K562 (cell line): ENCODE measurements around the gene CRIM1. TPM values are rescaled to one million over a fixed set of nuclear protein-coding genes. Genes with fewer than 3 reads are reported as not detected.

Source experiments
- ATAC-seq: fragments of 200-7000 bp; cut with Tn5 transposase; 3 replicates; pipeline ENCODE4 v1.9.1; 2020; ENCODE audit warnings: moderate library complexity
- BruUV-seq: library from RNA; stranded (reverse); fragments of 400-500 nt; replicated peaks from 2 replicates; lab custom pipeline; 2021; lab: Mats Ljungman, UMichigan
- CTCF ChIA-PET: fragments of 300-600 bp; formaldehyde crosslinking; extraction: SDS; loops from one replicate; lab custom pipeline; 2021; ENCODE audit warnings: low intra/inter-chr PET ratio; lab: Yijun Ruan, JAX
- POLR2A ChIA-PET: fragments of 300-600, 350-650 bp; sonication (Branson Sonifier 250); formaldehyde crosslinking; extraction: SDS; loops from one replicate; lab custom pipeline; 2021; ENCODE audit warnings: antibody characterized with exemption, inconsistent platforms; lab: Yijun Ruan, JAX
- DNase-seq, 4 experiments: peaks; one replicate each; pipeline versions ENCODE4 v3.0.0 to v3.0.0-alpha.2; 2011 to 2018; ENCODE audit warnings: low spot score in 3 of 4, mixed read lengths in 3 of 4; ENCODE audit errors: extremely low read depth in 1 of 4
- FAIRE-seq: peaks from 2 replicates; lab custom pipeline; 2011; peaks lifted over from hg19 to GRCh38; lab: Jason Lieb, UNC
- H2AFZ ChIP-seq: 2 replicates; pipeline ENCODE4 v1.6.0; 2011; ENCODE audit warnings: low read depth, low read length, control low read depth, inconsistent platforms
- H3K27ac ChIP-seq: fragments of 200-600 bp; 3 replicates; pipeline ENCODE4 v1.8.0; 2011; ENCODE audit warnings: low read depth, mild to moderate bottlenecking, control low read depth, inconsistent platforms, low read length, moderate library complexity, mixed read lengths; ENCODE audit errors: extremely low read depth
- H3K27me3 ChIP-seq, 2 experiments: fragments of 300-600 bp in 1 of 2; 2 replicates in 1 of 2; 3 replicates in 1 of 2; pipeline versions ENCODE4 v1.6.0 to v1.8.0; 2011; ENCODE audit warnings: inconsistent platforms in 2 of 2, low read length in 2 of 2, mild to moderate bottlenecking in 1 of 2, mixed read lengths in 1 of 2, moderate library complexity in 1 of 2; ENCODE audit not compliant: control insufficient read depth in 2 of 2, insufficient read depth in 2 of 2
- H3K36me3 ChIP-seq: fragments of 300-600 bp; 3 replicates; pipeline ENCODE4 v1.8.0; 2011; ENCODE audit warnings: mild to moderate bottlenecking, low read length, inconsistent platforms; ENCODE audit not compliant: control insufficient read depth, insufficient read depth
- H3K4me1 ChIP-seq, 2 experiments: fragments of 200-600 bp in 1 of 2; replicated peaks in 1 of 2; 2 replicates in 1 of 2; 3 replicates in 1 of 2; pipeline versions ENCODE4 v1.5.1 to v1.8.0; 2011; ENCODE audit warnings: inconsistent platforms in 2 of 2, low read length in 2 of 2, mild to moderate bottlenecking in 1 of 2, mixed read lengths in 1 of 2, moderate library complexity in 1 of 2; ENCODE audit not compliant: control insufficient read depth in 2 of 2, insufficient read depth in 2 of 2
- H3K4me2 ChIP-seq: 2 replicates; pipeline ENCODE4 v1.6.1; 2011; ENCODE audit warnings: low read length, control low read depth, inconsistent platforms, mixed read lengths; ENCODE audit not compliant: insufficient read depth
- H3K4me3 ChIP-seq: fragments of 200-600 bp; sonication (generic), shearing (Covaris generic); 2 replicates; pipeline ENCODE4 v1.5.1; 2016; ENCODE audit warnings: control low read depth, inconsistent platforms
- H3K79me2 ChIP-seq: fragments of 200-600 bp; 3 replicates; pipeline ENCODE4 v1.8.0; 2011; ENCODE audit warnings: low read length, inconsistent platforms; ENCODE audit not compliant: control insufficient read depth, insufficient read depth
- H3K9ac ChIP-seq, 2 experiments: 2 replicates each; pipeline versions ENCODE4 v1.6.0 to v1.6.1; 2011; ENCODE audit warnings: low read depth in 2 of 2, low read length in 2 of 2, control low read depth in 1 of 2, inconsistent platforms in 1 of 2, mild to moderate bottlenecking in 1 of 2, mixed read lengths in 1 of 2; ENCODE audit not compliant: insufficient read depth in 1 of 2
- H3K9me1 ChIP-seq: one replicate; pipeline ENCODE4 v1.6.0; 2011; ENCODE audit warnings: inconsistent platforms, mild to moderate bottlenecking, low read length, moderate library complexity; ENCODE audit not compliant: control insufficient read depth, insufficient read depth
- H3K9me3 ChIP-seq: replicated peaks from 2 replicates; pipeline ENCODE4 v1.5.1; 2011; ENCODE audit warnings: low read depth, low read length, inconsistent platforms; ENCODE audit not compliant: control insufficient read depth, insufficient read depth
- H4K20me1 ChIP-seq: replicated peaks from 2 replicates; pipeline ENCODE4 v1.6.1; 2011; ENCODE audit warnings: low read length, inconsistent platforms, mixed read lengths; ENCODE audit not compliant: control insufficient read depth, insufficient read depth
- EZH2 ChIP-seq: IDR thresholded peaks from 2 replicates; pipeline ENCODE4 v1.6.1; 2012; ENCODE audit warnings: low read depth, mild to moderate bottlenecking, inconsistent platforms, low read length, borderline replicate concordance
- MTA3 ChIP-seq: fragments of 450-650 bp; formaldehyde crosslinking; IDR thresholded peaks from 2 replicates; pipeline ENCODE4 v1.6.1; 2017; ENCODE audit warnings: mild to moderate bottlenecking, borderline replicate concordance
- ZC3H8 ChIP-seq: fragments of 450-650 bp; IDR thresholded peaks from 2 replicates; pipeline ENCODE4 v1.6.1; 2017
- WGBS: fragments of 100-300 bp; shearing (Covaris generic); methylation state at CpG from one replicate; pipeline ENCODE4 v1.1.6; 2016; ENCODE audit warnings: low coverage, mixed read lengths; ENCODE audit not compliant: insufficient coverage; ENCODE audit errors: missing lambda C conversion rate; 5-methylcytosine and 5-hydroxymethylcytosine counted together
- in situ Hi-C: fragments of 300-500 bp; cut with MboI; formaldehyde crosslinking; loops from 4 replicates; pipeline ENCODE4 v1.15.0; 2018; ENCODE audit warnings: inconsistent platforms, mixed read lengths
- intact Hi-C: fragments of 100-400 bp; cut with micrococcal nuclease; formaldehyde crosslinking; loops from 2 replicates; pipeline ENCODE4 v1.14.2; 2022
- polyA plus RNA-seq, 8 experiments: library from polyadenylated mRNA; depleted of rRNA in 4 of 8; stranded (reverse) in 5 of 8; unstranded in 3 of 8; fragments of >200 nt; fragmentation: Nextera tagmentation in 2 of 8; fragmentation: Illumina TruSeq in 1 of 8; extraction: Ambion mirVana in 2 of 8; extraction: Trizol in 1 of 8; gene quantifications; 2 replicates each; pipeline versions ENCODE4 v1.2.1 to v1.2.3, GENCODE V29; 2011 to 2014; ENCODE audit warnings: inconsistent platforms in 1 of 8, missing spikeins in 1 of 8
- total RNA-seq, 7 experiments: library from RNA; depleted of rRNA in 6 of 7; stranded (reverse); fragments of >200 nt in 6 of 7; fragmentation: Illumina TruSeq in 2 of 7; extraction: Trizol in 2 of 7; gene quantifications; 2 replicates each; pipeline versions ENCODE4 v1.2.1 to v1.2.3, GENCODE V29; 2011 to 2021; ENCODE audit warnings: low replicate concordance in 1 of 7
- TF ChIP-seq, protein P1 (sequence below): fragments of 450-650 bp; formaldehyde crosslinking; IDR thresholded peaks from 2 replicates; pipeline ENCODE4 v1.4.0; 2020; ENCODE audit warnings: mild to moderate bottlenecking, moderate library complexity
- TF ChIP-seq, protein P2 (sequence below): fragments of 450-650 bp; IDR thresholded peaks from 2 replicates; pipeline ENCODE4 v1.6.1; 2016; ENCODE audit warnings: mild to moderate bottlenecking, moderate library complexity
- TF ChIP-seq, protein P3 (sequence below): sonication (generic); formaldehyde crosslinking; IDR thresholded peaks from 2 replicates; pipeline ENCODE4 v1.8.0; 2022; ENCODE audit warnings: missing genetic modification reagents, mild to moderate bottlenecking, borderline replicate concordance

The CRIM1 gene
- total and polyA plus RNA-seq, 9 of the 15 experiments (the other 6 are each of a cell fraction or from before 2014, with no cell fraction given): 0.01 to 0.36 (median 0.06) TPM; not detected in 1

GRCh38 chr2:36387258-36387916 lies 31.8 kb downstream of the CRIM1 start:
- Histone ChIP-seq H4K20me1 (no peaks in the 10 kb centered on the region), H3K4me2 (no peak overlapping the region), H3K4me3 (no peak overlapping the region), H3K4me1 (no peaks in the 10 kb centered on the region), H3K9me3 (no peaks in the 10 kb centered on the region), H3K27ac (no peak overlapping the region), H3K9me1 (no peaks in the 10 kb centered on the region), H3K36me3 (no peaks in the 10 kb centered on the region), H3K9ac (no peak overlapping the region), H3K79me2 (no peaks in the 10 kb centered on the region), H2AFZ (no peak overlapping the region), H3K27me3 (no peaks in the 10 kb centered on the region)
- POLR2A ChIA-PET: interaction anchor here (1.4 kb wide), 1 partner anchor 9 kb away, joined by 4 read pairs; no protein-coding TSS in a partner anchor
- ATAC-seq: no peak
- TF ChIP-seq, protein P1, sequence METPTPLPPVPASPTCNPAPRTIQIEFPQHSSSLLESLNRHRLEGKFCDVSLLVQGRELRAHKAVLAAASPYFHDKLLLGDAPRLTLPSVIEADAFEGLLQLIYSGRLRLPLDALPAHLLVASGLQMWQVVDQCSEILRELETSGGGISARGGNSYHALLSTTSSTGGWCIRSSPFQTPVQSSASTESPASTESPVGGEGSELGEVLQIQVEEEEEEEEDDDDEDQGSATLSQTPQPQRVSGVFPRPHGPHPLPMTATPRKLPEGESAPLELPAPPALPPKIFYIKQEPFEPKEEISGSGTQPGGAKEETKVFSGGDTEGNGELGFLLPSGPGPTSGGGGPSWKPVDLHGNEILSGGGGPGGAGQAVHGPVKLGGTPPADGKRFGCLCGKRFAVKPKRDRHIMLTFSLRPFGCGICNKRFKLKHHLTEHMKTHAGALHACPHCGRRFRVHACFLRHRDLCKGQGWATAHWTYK (CRISPR knock-in tag): no peak
- TF ChIP-seq ZC3H8 (no peak), MTA3 (no peak), EZH2 (no peak)
- TF ChIP-seq, protein P2, sequence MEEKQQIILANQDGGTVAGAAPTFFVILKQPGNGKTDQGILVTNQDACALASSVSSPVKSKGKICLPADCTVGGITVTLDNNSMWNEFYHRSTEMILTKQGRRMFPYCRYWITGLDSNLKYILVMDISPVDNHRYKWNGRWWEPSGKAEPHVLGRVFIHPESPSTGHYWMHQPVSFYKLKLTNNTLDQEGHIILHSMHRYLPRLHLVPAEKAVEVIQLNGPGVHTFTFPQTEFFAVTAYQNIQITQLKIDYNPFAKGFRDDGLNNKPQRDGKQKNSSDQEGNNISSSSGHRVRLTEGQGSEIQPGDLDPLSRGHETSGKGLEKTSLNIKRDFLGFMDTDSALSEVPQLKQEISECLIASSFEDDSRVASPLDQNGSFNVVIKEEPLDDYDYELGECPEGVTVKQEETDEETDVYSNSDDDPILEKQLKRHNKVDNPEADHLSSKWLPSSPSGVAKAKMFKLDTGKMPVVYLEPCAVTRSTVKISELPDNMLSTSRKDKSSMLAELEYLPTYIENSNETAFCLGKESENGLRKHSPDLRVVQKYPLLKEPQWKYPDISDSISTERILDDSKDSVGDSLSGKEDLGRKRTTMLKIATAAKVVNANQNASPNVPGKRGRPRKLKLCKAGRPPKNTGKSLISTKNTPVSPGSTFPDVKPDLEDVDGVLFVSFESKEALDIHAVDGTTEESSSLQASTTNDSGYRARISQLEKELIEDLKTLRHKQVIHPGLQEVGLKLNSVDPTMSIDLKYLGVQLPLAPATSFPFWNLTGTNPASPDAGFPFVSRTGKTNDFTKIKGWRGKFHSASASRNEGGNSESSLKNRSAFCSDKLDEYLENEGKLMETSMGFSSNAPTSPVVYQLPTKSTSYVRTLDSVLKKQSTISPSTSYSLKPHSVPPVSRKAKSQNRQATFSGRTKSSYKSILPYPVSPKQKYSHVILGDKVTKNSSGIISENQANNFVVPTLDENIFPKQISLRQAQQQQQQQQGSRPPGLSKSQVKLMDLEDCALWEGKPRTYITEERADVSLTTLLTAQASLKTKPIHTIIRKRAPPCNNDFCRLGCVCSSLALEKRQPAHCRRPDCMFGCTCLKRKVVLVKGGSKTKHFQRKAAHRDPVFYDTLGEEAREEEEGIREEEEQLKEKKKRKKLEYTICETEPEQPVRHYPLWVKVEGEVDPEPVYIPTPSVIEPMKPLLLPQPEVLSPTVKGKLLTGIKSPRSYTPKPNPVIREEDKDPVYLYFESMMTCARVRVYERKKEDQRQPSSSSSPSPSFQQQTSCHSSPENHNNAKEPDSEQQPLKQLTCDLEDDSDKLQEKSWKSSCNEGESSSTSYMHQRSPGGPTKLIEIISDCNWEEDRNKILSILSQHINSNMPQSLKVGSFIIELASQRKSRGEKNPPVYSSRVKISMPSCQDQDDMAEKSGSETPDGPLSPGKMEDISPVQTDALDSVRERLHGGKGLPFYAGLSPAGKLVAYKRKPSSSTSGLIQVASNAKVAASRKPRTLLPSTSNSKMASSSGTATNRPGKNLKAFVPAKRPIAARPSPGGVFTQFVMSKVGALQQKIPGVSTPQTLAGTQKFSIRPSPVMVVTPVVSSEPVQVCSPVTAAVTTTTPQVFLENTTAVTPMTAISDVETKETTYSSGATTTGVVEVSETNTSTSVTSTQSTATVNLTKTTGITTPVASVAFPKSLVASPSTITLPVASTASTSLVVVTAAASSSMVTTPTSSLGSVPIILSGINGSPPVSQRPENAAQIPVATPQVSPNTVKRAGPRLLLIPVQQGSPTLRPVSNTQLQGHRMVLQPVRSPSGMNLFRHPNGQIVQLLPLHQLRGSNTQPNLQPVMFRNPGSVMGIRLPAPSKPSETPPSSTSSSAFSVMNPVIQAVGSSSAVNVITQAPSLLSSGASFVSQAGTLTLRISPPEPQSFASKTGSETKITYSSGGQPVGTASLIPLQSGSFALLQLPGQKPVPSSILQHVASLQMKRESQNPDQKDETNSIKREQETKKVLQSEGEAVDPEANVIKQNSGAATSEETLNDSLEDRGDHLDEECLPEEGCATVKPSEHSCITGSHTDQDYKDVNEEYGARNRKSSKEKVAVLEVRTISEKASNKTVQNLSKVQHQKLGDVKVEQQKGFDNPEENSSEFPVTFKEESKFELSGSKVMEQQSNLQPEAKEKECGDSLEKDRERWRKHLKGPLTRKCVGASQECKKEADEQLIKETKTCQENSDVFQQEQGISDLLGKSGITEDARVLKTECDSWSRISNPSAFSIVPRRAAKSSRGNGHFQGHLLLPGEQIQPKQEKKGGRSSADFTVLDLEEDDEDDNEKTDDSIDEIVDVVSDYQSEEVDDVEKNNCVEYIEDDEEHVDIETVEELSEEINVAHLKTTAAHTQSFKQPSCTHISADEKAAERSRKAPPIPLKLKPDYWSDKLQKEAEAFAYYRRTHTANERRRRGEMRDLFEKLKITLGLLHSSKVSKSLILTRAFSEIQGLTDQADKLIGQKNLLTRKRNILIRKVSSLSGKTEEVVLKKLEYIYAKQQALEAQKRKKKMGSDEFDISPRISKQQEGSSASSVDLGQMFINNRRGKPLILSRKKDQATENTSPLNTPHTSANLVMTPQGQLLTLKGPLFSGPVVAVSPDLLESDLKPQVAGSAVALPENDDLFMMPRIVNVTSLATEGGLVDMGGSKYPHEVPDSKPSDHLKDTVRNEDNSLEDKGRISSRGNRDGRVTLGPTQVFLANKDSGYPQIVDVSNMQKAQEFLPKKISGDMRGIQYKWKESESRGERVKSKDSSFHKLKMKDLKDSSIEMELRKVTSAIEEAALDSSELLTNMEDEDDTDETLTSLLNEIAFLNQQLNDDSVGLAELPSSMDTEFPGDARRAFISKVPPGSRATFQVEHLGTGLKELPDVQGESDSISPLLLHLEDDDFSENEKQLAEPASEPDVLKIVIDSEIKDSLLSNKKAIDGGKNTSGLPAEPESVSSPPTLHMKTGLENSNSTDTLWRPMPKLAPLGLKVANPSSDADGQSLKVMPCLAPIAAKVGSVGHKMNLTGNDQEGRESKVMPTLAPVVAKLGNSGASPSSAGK: no peak
- TF ChIP-seq, protein P3, sequence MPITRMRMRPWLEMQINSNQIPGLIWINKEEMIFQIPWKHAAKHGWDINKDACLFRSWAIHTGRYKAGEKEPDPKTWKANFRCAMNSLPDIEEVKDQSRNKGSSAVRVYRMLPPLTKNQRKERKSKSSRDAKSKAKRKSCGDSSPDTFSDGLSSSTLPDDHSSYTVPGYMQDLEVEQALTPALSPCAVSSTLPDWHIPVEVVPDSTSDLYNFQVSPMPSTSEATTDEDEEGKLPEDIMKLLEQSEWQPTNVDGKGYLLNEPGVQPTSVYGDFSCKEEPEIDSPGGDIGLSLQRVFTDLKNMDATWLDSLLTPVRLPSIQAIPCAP: no peak
- no TSS peak for BruUV-seq
- 0% methylated on average over 2 of the region's 2 CpGs for WGBS
- in situ Hi-C loops: no loop called here
- FAIRE-seq: no peak
- intact Hi-C loops: no loop called here
- no peak for DNase-seq
- CTCF ChIA-PET: no interaction called here
